ENCODE results near the gene SLC7A11.

- TF ChIP-seq, protein P1, sequence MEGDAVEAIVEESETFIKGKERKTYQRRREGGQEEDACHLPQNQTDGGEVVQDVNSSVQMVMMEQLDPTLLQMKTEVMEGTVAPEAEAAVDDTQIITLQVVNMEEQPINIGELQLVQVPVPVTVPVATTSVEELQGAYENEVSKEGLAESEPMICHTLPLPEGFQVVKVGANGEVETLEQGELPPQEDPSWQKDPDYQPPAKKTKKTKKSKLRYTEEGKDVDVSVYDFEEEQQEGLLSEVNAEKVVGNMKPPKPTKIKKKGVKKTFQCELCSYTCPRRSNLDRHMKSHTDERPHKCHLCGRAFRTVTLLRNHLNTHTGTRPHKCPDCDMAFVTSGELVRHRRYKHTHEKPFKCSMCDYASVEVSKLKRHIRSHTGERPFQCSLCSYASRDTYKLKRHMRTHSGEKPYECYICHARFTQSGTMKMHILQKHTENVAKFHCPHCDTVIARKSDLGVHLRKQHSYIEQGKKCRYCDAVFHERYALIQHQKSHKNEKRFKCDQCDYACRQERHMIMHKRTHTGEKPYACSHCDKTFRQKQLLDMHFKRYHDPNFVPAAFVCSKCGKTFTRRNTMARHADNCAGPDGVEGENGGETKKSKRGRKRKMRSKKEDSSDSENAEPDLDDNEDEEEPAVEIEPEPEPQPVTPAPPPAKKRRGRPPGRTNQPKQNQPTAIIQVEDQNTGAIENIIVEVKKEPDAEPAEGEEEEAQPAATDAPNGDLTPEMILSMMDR (IDR thresholded peaks at IDR 0.05) = no peak
- TF ChIP-seq POLR2A (IDR thresholded peaks at IDR 0.05) = no peak
Measured at GRCh38 chr4:138267835-138268234, 25.7 kb upstream of the SLC7A11 start.

Data from thyroid gland (tissue), 4 donors.